HS-5 (cell line): ENCODE results near the gene RTL5.

Source experiments
- DNase-seq: peaks from one replicate; pipeline ENCODE4 v3.0.0-alpha.2; 2012; ENCODE audit warnings: low read depth

Gene RTL5

GRCh38 chrX:72107841-72108595, 23.7 kb downstream of the RTL5 start:
- DNase-seq: no peak

- no peak for DNase-seq
Observed at GRCh38 chrX:72107320-72107719, 24.4 kb downstream of the RTL5 start.

GRCh38 chrX:72105436-72105835, 26.3 kb downstream of the RTL5 start:
- no peak for DNase-seq

GRCh38 chrX:72102760-72103159, 29.0 kb downstream of the RTL5 start:
- DNase-seq: no peak

GRCh38 chrX:72102126-72102525, 29.6 kb downstream of the RTL5 start:
- no peak for DNase-seq

GRCh38 chrX:72101597-72102037, 30.1 kb downstream of the RTL5 start:
- no peak for DNase-seq

GRCh38 chrX:72100824-72101351, 30.8 kb downstream of the RTL5 start:
- DNase-seq: no peak

- DNase-seq: no peak
Observed at GRCh38 chrX:72100051-72100755, 31.5 kb downstream of the RTL5 start.

- DNase-seq: no peak
Observed at GRCh38 chrX:72097098-72097497, 34.6 kb downstream of the RTL5 start.

- no peak for DNase-seq
Observed at GRCh38 chrX:72095370-72095769, 36.3 kb downstream of the RTL5 start.

- DNase-seq: no peak
Observed at GRCh38 chrX:72094894-72095293, 36.8 kb downstream of the RTL5 start.

GRCh38 chrX:72089254-72089653, 42.5 kb downstream of the RTL5 start:
- no peak for DNase-seq

- no peak for DNase-seq
Observed at GRCh38 chrX:72088761-72089160, 43.0 kb downstream of the RTL5 start.

GRCh38 chrX:72086995-72087394, 44.7 kb downstream of the RTL5 start:
- DNase-seq: no peak

GRCh38 chrX:72084114-72084513, 47.6 kb downstream of the RTL5 start:
- no peak for DNase-seq

GRCh38 chrX:72083291-72083690, 48.4 kb downstream of the RTL5 start:
- no peak for DNase-seq

- DNase-seq: no peak
Observed at GRCh38 chrX:72081605-72082320, 50.0 kb downstream of the RTL5 start.

- no peak for DNase-seq
Observed at GRCh38 chrX:72080800-72081199, 50.9 kb downstream of the RTL5 start.

GRCh38 chrX:72080150-72080549, 51.6 kb downstream of the RTL5 start:
- no peak for DNase-seq

- no peak for DNase-seq
Observed at GRCh38 chrX:72079607-72080006, 52.1 kb downstream of the RTL5 start.

- DNase-seq: no peak
Observed at GRCh38 chrX:72078411-72078810, 53.3 kb downstream of the RTL5 start.
